Neural cell (in vitro differentiated cells): ENCODE measurements around the gene AEBP1. TPM values are rescaled to one million over a fixed set of nuclear protein-coding genes. Genes with fewer than 3 reads are reported as not detected.

ENCODE experiments used
- H2AFZ ChIP-seq: fragments of 200-600, 300-800 bp; sonication (generic), shearing (Covaris generic); 2 replicates; pipeline ENCODE4 v1.6.0; 2014; ENCODE audit warnings: low read depth, mild to moderate bottlenecking, antibody characterized with exemption, low read length, moderate library complexity
- H3F3A ChIP-seq: fragments of 200-600 bp; shearing (Covaris generic); 2 replicates; pipeline ENCODE4 v1.6.1; 2016; ENCODE audit warnings: mild to moderate bottlenecking, moderate library complexity, mixed read lengths, antibody characterized with exemption, low read length; ENCODE audit not compliant: insufficient read depth, poor library complexity, severe bottlenecking
- H3K27ac ChIP-seq: fragments of 200-600, 300-800 bp; sonication (generic), shearing (Covaris generic); 2 replicates; pipeline ENCODE4 v1.5.1; 2014; ENCODE audit warnings: mild to moderate bottlenecking, low read length, moderate library complexity
- H3K27me3 ChIP-seq: fragments of 300-800, 200-600 bp; sonication (generic), shearing (Covaris generic); 2 replicates; pipeline ENCODE4 v1.6.0; 2014; ENCODE audit warnings: mild to moderate bottlenecking, low read depth, low read length, moderate library complexity; ENCODE audit not compliant: insufficient read depth
- H3K36me3 ChIP-seq: fragments of 300-800, 200-600 bp; sonication (generic), shearing (Covaris generic); 2 replicates; pipeline ENCODE4 v1.5.1; 2014; ENCODE audit warnings: mild to moderate bottlenecking, antibody characterized with exemption, low read length, moderate library complexity; ENCODE audit not compliant: insufficient read depth
- H3K4me2 ChIP-seq: fragments of 300-800, 200-600 bp; sonication (generic), shearing (Covaris generic); 2 replicates; pipeline ENCODE4 v1.6.0; 2014; ENCODE audit warnings: mild to moderate bottlenecking, low read length
- H3K4me3 ChIP-seq: fragments of 300-800, 200-600 bp; sonication (generic), shearing (Covaris generic); 2 replicates; pipeline ENCODE4 v1.5.1; 2014; ENCODE audit warnings: mild to moderate bottlenecking, low read length, moderate library complexity
- H3K79me2 ChIP-seq: fragments of 200-600 bp; shearing (Covaris generic); replicated peaks from 2 replicates; pipeline ENCODE4 v1.6.0; 2014; ENCODE audit warnings: mild to moderate bottlenecking, low read length, moderate library complexity; ENCODE audit not compliant: insufficient read depth
- H3K9ac ChIP-seq: fragments of 300-800, 200-600 bp; sonication (generic), shearing (Covaris generic); 2 replicates; pipeline ENCODE4 v1.6.1; 2016; ENCODE audit warnings: mild to moderate bottlenecking, low read length, mixed read lengths
- H3K9me2 ChIP-seq: fragments of 200-600 bp; shearing (Covaris generic); 2 replicates; pipeline ENCODE4 v1.6.1; 2016; ENCODE audit warnings: mild to moderate bottlenecking, low read length, mixed read lengths; ENCODE audit not compliant: insufficient read depth
- H3K9me3 ChIP-seq: fragments of 200-600, 300-800 bp; sonication (generic), shearing (Covaris generic); 2 replicates; pipeline ENCODE4 v1.6.1; 2016; ENCODE audit warnings: mild to moderate bottlenecking, mixed run types, low read length, moderate library complexity, mixed read lengths
- H4K20me1 ChIP-seq: fragments of 200-600 bp; shearing (Covaris generic); 2 replicates; pipeline ENCODE4 v1.6.1; 2016; ENCODE audit warnings: mild to moderate bottlenecking, mixed run types; ENCODE audit not compliant: insufficient read depth
- EP300 ChIP-seq: fragments of 450-650 bp; conservative IDR thresholded peaks from 2 replicates; pipeline ENCODE4 v1.6.1; 2014; ENCODE audit warnings: antibody characterized with exemption, mild to moderate bottlenecking, moderate library complexity; ENCODE audit not compliant: poor library complexity, severe bottlenecking
- EZH2 ChIP-seq: fragments of 200-600, 300-800 bp; shearing (Covaris generic), sonication (generic); IDR thresholded peaks from 2 replicates; pipeline ENCODE4 v1.6.1; 2014; ENCODE audit warnings: antibody characterized with exemption, low read length, borderline replicate concordance, mild to moderate bottlenecking; ENCODE audit not compliant: insufficient read depth, poor library complexity, severe bottlenecking
- MXI1 ChIP-seq: fragments of 450-650 bp; conservative IDR thresholded peaks from 2 replicates; pipeline ENCODE4 v1.6.1; 2014; ENCODE audit warnings: antibody characterized with exemption, mild to moderate bottlenecking; ENCODE audit not compliant: poor library complexity, severe bottlenecking
- POLR2AphosphoS5 ChIP-seq: IDR thresholded peaks from 2 replicates; pipeline ENCODE4 v1.6.1; 2012
- RAD21 ChIP-seq: fragments of 450-650 bp; conservative IDR thresholded peaks from 2 replicates; pipeline ENCODE4 v1.6.1; 2014; ENCODE audit warnings: antibody characterized with exemption, mild to moderate bottlenecking, moderate library complexity
- SMC3 ChIP-seq: fragments of 450-650 bp; conservative IDR thresholded peaks from 2 replicates; pipeline ENCODE4 v1.6.1; 2014; ENCODE audit warnings: antibody characterized with exemption, mild to moderate bottlenecking, moderate library complexity; ENCODE audit not compliant: poor library complexity
- TAF1 ChIP-seq: IDR thresholded peaks from 2 replicates; pipeline ENCODE4 v1.6.1; 2012; ENCODE audit warnings: low read depth
- polyA plus RNA-seq: library from polyadenylated mRNA; depleted of rRNA; stranded (reverse); fragments of >200 nt; gene quantifications from 2 replicates; pipeline ENCODE4 v1.2.3, GENCODE V29; 2014
- TF ChIP-seq, protein P1 (sequence below): IDR thresholded peaks from 2 replicates; pipeline ENCODE4 v1.6.1; 2012; ENCODE audit warnings: borderline replicate concordance
- TF ChIP-seq, protein P2 (sequence below): fragments of 450-650 bp; IDR thresholded peaks from 2 replicates; pipeline ENCODE4 v1.5.1; 2014; ENCODE audit warnings: antibody characterized with exemption, mild to moderate bottlenecking, moderate library complexity; ENCODE audit not compliant: poor library complexity, severe bottlenecking

Gene AEBP1
- polyA plus RNA-seq, 1 donor from 2014 or later, result 0.30 TPM

DNA sequence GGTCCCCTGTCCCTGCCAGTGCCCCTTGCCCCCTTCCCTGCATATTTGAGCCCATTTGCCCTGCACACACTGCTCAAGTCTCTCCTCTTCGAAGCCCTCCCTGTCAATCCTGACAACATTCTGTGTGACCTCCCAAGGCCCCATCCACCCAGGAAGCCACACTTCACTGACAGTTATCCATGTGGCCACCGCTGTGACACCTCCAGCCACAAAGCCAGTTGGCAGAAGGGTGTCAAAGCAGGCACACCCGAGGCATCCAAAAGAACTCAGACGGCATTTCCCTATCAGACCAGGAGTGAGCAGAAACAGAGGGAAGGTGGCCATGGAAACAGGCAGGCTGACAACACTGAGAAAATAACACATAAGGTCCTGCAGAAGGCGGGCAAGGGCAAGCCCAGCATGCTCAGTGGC is 26.5 kb upstream of the AEBP1 start:
- Histone ChIP-seq H3K27ac (no peak overlapping the region), H3F3A (no peaks in the 10 kb centered on the region), H3K79me2 (peaks cover 3% of the 10 kb centered on the region), H2AFZ (no peak overlapping the region), H3K4me3 (no peak overlapping the region), H3K9me2 (no peaks in the 10 kb centered on the region), H4K20me1 (no peaks in the 10 kb centered on the region), H3K4me2 (no peak overlapping the region), H3K27me3 (no peaks in the 10 kb centered on the region), H3K9ac (no peak overlapping the region), H3K9me3 (no peaks in the 10 kb centered on the region), H3K36me3 (no peaks in the 10 kb centered on the region)
- TF ChIP-seq, protein P1, sequence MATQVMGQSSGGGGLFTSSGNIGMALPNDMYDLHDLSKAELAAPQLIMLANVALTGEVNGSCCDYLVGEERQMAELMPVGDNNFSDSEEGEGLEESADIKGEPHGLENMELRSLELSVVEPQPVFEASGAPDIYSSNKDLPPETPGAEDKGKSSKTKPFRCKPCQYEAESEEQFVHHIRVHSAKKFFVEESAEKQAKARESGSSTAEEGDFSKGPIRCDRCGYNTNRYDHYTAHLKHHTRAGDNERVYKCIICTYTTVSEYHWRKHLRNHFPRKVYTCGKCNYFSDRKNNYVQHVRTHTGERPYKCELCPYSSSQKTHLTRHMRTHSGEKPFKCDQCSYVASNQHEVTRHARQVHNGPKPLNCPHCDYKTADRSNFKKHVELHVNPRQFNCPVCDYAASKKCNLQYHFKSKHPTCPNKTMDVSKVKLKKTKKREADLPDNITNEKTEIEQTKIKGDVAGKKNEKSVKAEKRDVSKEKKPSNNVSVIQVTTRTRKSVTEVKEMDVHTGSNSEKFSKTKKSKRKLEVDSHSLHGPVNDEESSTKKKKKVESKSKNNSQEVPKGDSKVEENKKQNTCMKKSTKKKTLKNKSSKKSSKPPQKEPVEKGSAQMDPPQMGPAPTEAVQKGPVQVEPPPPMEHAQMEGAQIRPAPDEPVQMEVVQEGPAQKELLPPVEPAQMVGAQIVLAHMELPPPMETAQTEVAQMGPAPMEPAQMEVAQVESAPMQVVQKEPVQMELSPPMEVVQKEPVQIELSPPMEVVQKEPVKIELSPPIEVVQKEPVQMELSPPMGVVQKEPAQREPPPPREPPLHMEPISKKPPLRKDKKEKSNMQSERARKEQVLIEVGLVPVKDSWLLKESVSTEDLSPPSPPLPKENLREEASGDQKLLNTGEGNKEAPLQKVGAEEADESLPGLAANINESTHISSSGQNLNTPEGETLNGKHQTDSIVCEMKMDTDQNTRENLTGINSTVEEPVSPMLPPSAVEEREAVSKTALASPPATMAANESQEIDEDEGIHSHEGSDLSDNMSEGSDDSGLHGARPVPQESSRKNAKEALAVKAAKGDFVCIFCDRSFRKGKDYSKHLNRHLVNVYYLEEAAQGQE, result no peak
- TF ChIP-seq SMC3 (no peak), TAF1 (no peak), MXI1 (no peak), EZH2 (no peak), EP300 (no peak), POLR2AphosphoS5 (no peak), RAD21 (no peak)
- TF ChIP-seq, protein P2, sequence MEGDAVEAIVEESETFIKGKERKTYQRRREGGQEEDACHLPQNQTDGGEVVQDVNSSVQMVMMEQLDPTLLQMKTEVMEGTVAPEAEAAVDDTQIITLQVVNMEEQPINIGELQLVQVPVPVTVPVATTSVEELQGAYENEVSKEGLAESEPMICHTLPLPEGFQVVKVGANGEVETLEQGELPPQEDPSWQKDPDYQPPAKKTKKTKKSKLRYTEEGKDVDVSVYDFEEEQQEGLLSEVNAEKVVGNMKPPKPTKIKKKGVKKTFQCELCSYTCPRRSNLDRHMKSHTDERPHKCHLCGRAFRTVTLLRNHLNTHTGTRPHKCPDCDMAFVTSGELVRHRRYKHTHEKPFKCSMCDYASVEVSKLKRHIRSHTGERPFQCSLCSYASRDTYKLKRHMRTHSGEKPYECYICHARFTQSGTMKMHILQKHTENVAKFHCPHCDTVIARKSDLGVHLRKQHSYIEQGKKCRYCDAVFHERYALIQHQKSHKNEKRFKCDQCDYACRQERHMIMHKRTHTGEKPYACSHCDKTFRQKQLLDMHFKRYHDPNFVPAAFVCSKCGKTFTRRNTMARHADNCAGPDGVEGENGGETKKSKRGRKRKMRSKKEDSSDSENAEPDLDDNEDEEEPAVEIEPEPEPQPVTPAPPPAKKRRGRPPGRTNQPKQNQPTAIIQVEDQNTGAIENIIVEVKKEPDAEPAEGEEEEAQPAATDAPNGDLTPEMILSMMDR, result no peak

DNA sequence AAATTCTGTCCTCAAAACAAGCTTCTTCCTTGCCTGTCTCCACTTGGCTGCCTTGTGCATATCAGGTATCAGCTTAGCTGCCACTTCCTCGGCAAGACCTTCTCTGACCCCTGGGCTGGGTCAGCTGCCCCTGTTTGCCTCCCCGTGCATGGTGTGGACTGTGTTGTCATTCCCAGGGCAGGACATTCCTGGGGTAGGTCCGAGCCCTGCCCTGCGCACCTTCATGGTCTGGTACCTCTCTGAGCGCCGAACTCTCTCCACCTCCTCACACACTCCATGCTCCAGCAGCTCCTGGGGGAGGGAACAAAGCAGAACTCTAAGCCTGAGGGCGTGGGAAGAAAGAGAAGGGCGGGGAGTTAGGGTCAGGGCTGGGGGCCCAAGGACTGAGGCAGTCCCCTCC is 25.6 kb upstream of the AEBP1 start:
- no peaks in the 10 kb centered on the region for H3K27me3 ChIP-seq

More for the DNA sequence above, 25.6 kb upstream of the AEBP1 start:
- Histone ChIP-seq H3K9me2 (no peaks in the 10 kb centered on the region), H3K79me2 (peaks cover 3% of the 10 kb centered on the region), H2AFZ (no peak overlapping the region), H3F3A (no peaks in the 10 kb centered on the region), H3K27ac (no peak overlapping the region), H3K9ac (no peak overlapping the region), H4K20me1 (no peaks in the 10 kb centered on the region), H3K4me2 (no peak overlapping the region), H3K9me3 (no peaks in the 10 kb centered on the region), H3K36me3 (no peaks in the 10 kb centered on the region), H3K4me3 (no peak overlapping the region)
- TF ChIP-seq TAF1, result no peak
- no peak for TF ChIP-seq RAD21
- no peak for TF ChIP-seq EZH2
